ENCODE measurements around the gene AFM. TPM values are rescaled to one million over a fixed set of nuclear protein-coding genes. Genes with fewer than 3 reads are reported as not detected.

Gene AFM
- polyA plus RNA-seq, 12 donors, result 0.08 to 0.22 (median 0.11) TPM; not detected in 8

GRCh38 chr4:73448448-73449203 lies 32.9 kb upstream of the AFM start:
- no peak for DNase-seq

DNA sequence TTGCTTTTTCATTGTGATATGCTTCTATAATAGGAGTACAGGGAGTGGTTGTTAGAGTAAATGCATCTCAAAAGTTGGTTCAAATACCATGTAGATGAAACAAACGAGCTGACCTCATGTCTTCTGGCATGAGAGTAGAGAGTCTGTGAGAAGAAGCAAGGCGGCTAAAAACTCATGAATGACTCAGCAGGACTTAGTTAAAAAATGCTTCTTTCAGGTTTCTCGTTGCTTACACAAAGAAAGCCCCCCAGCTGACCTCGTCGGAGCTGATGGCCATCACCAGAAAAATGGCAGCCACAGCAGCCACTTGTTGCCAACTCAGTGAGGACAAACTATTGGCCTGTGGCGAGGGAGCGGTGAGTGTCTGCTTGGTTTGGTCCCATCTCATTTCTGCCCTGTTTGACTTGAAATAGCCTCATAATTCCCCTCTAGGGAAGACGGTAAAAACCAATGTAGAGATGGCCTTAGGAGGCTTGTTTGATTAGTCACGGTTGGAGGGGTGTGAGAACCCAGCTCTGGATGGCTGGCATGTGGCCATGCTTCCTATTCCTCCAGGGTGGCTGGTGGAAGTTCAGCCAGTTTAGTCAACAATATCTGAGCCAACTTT lies 31.0 kb upstream of the AFM start:
- DNase-seq, result no peak

- no peak for DNase-seq
These were observed 30.1 kb upstream of the AFM start for GRCh38 chr4:73451404-73451803.

- no peak for DNase-seq
These were observed 29.4 kb upstream of the AFM start for GRCh38 chr4:73451981-73452747.

DNA sequence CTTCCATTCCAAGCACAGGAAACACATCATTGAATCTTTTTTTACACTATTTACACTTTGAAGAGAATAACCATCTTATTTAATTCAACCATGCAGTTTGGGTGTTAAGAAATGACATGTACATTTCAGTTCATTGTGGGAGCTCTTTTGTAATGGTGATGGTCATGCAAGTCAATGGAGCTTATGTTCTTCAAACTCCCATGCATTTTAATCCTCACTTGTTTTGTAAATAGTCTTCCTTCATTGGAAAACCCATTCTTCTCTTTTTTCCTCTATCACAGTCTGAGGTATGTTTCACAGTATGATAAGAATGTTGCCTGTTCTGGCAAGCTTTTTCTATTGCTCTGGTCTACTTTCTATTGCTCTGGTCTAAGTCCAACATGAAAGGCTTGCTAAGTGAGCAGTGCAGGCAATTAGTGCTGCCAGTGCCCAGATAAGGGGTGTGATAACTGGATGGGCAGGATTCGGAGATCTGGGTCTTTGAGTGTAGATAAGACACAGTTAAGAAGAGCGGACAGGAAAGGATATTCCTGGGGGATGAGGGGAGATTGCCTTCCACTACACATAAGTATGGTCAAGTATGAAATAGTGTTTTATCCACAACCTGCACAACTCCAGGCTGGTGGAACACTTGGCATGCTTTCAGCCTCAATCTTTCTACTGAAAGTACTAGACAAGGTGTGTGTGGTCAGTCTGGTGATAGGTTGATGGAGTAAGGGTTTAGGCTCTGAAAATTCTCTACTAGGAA lies 28.4 kb upstream of the AFM start:
- no peak for DNase-seq

GRCh38 chr4:73453701-73454005 lies 27.9 kb upstream of the AFM start:
- no peak for DNase-seq

DNA sequence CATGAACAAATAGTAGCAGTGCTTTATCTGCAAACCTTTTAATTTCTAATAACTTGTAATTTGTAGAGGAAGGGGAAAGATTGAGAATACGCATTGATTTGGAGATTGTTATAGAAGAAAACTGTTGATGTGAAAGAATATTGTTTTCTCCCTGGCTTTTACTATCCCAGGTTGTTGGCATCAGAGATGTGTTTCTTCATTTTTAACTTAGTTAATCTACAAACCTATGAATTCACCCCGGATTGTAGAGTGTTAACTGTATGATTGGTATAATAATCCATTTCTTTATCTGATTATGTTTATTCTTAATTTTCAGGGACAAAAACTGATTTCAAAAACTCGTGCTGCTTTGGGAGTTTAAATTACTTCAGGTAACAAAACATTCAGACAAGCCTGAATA lies 26.6 kb upstream of the AFM start:
- no peak for DNase-seq

DNA sequence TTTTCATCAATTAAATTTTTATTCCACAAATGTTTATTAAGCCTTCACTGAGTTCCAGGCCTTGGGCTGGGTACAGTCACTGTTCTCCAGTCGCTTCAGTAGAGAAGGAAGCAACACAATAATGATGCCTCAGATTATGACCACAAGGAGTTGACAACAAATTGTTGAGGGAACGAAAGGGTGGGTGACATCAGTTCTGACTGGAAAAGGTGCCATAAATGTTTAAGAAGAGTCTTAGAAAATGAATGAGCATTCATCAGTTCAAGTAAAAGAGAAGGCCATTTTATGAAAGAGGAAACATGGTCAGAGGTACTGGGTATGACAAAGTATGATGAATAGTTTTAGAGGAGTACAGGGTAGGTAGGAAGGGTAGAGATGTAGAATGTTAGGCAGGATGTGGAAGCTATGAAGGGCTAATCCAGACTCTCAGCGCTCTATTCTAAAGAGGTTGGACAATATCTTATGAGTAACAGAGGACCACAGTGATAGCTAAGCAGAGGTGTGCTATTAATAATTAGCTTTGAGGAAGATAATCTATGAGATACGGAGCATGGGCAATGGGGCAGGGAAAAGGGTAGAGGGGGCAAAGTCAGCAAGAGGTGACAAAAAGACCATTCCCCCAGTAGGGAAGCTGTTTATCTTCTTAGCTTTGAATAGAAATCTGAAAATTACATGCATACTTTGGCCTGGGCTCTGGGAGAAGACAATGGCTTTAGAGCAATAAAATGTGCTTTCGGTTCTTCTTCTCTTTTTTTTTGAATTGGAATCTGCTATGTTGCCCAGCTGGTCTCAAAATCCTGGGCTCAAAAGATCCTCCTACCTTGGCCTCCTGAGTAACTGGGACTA lies 25.1 kb upstream of the AFM start:
- DNase-seq, result no peak

DNA sequence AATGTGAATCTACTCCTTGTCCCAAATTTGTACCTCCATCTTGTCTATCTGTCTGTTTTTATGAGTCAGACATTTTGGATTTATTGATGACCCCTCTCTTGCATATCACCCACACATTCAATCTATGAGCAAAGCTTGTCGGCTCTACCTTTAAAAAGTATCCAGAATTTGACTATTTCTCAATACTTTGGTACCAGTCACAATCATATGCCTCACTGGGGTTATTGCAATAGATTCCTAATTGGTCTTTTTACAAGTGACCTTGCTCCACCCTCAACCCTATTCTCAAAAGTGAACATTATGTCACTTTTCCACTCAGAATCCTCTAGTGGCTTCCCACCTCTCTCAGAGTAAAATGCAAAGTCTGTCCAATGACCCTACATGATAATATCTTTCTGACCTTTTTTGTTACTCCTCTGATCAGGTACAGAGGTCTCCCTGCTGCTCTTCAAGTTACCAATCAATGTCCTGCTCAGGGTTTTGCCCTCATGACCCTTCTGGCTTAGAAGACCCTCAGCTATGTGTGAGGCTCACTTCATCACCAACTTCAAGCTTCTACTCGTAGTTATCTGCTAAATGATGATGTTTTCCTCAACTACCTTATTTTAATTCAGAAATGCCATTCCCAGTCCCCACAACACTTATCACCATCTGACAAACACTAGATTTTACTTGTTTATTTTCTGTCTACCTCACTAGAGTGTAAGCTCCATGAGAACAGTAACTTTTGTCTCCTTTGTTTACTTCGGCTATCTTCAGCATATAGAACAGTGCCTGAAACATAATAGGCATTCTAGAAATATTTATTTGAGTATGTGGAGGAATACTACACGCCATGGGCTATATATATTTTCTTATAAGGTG lies 23.1 kb upstream of the AFM start:
- no peak for DNase-seq

GRCh38 chr4:73459048-73459421 lies 22.5 kb upstream of the AFM start:
- DNase-seq, result no peak

- DNase-seq, result no peak
These were observed 20.5 kb upstream of the AFM start for GRCh38 chr4:73460913-73461522.

DNA sequence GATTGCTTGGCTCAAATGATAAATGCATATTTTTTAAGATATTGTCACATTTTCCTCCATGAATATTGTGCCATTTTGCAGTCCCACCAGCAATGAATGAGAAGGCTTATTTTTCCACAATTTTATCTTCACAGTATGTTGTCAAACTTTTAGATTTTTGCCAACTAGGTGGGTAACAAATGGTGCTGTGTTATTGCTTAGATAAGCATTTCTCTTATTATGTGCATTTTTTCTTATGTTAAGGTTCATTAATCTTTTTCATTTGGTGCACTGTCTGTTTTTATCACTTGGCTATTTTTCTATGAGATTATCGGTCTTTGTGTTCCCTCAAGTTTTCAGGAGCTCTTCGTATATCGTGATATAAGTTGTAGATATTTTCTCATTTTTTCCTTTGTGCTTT lies 13.4 kb upstream of the AFM start:
- DNase-seq, result no peak

DNA sequence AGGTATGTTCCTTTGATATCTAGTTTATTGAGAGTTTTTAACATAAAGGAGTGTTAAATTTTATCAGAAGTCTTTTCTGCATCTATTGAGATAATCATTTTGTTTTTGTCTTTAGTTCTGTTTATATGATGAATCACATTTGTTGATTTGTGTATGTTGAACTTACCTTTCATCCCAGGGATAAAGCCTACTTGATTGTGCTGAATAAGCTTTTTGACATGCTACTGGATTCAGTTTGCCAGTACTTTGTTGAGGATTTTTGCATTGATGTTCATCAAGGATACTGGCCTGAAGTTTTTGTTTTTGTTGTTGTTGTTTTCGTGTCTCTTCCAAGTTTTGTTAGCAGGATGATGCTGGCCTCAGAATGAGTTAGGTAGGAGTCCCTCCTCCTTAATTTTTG lies 10.8 kb upstream of the AFM start:
- DNase-seq, result no peak

DNA sequence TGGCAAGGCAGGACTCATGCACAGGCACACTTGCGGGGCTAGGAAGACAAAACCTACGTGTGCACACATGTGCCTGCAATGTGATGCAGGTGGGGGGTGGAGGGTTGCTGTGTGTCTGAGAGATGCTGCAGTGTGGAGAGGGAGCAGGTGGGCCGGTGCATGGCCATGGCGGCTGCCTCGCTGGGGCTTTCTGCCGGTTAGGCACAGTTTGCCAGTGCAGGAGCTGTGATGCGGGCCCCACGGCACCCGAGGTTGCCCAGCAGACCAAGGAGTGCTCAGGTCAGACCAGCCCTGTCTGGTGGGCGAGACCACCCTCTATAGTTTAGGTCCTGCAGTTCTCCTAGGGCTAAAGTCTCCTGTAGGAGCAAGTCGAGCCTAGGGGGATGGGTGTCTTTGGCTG lies 4.4 kb upstream of the AFM start:
- no peak for DNase-seq

- DNase-seq, result no peak
These were observed 2.2 kb upstream of the AFM start for GRCh38 chr4:73479323-73479722.

DNA sequence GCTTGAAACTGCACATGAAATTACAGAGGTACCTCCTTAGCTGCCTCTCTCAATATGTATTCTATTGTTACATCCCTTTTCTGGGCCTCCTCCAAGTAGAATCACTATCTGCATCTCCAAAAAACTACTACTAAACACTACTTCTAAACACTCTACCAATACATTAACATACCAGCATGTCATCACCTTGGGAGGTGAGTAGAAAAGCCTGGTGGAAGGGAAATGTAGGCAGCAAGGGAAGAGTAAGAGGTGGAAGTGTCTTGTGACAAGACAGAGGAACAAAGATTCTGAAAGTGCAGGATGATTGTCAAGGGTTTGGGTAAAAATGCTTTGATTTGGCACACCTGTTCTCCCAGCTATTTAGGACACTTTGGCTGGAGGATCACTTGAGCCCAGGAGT lies 3.5 kb downstream of the AFM start:
- no peak for DNase-seq

DNA sequence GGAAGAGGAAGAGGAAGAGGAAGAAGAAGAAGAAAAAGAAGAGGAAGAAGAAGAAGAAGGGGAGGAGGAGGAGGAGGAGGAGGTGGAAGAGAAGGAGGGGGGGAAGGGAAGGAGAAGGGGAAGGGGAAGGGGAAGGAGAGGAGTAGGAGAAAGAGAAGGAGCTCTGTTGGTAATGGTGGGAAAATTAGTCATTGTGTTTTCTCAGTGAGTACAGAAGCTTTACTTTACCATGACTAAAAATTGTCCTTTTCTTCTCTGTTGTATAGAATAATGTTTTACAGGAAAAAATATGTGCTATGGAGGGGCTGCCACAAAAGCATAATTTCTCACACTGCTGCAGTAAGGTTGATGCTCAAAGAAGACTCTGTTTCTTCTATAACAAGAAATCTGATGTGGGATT lies 4.1 kb downstream of the AFM start:
- DNase-seq, result no peak

DNA sequence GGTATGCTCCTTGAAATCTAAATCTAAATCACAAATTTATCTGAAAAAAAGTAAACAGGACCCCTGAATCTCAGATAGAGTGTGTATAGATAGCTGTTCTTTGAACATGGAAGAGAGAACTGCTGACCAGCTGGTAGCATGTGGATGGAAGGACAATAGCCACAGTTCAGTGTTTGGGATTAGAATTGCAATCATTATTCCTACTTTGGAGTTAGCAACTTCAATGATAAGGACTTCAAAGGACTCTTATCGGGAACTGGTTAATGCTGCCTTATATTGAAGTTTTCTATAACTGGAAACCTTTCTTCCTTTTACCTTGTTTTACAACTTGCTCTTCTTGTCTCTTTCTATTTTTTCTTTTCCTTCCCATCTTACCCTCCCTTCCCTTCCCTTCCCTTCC lies 5.0 kb downstream of the AFM start:
- DNase-seq, result no peak

DNA sequence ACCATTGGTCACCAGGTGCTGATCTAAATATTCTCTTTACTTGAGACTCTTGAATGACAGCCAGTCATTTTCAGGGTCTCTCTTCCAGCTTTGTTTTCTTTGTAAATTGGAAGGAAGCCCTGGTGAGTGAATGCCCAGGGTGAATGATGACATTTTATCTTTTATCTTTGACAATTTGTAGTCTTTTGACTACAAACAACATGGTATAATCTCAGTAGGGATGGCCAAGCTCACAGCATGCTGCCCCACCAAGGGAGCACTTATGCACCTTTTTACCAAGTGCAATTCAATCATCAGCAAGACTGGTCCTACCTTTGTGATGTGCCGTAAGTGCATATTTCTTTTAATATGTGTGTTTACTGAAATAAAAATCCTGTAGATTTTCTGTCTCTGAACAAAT lies 5.7 kb downstream of the AFM start:
- DNase-seq, result no peak
